Psoas muscle (tissue), 8 donors: ENCODE results near the gene CRMP1. TPM values are rescaled to one million over a fixed set of nuclear protein-coding genes. Genes with fewer than 3 reads are reported as not detected.
A peak's percentile ranks its signal among the peaks of the same experiment; 100 is the strongest.

ENCODE experiments used
- ATAC-seq, 4 donors: fragments of 200-7000 bp; cut with Tn5 transposase; one replicate each; pipeline ENCODE4 v1.9.1; 2020; ENCODE audit warnings: moderate library complexity in 3 of 4, mild to moderate bottlenecking in 2 of 4
- DNase-seq, 2 donors: peaks; one replicate each; pipeline ENCODE4 v3.0.0-alpha.2; 2020
- H3K27ac ChIP-seq: fragments of 200-600 bp; one replicate; pipeline ENCODE4 v1.8.0; 2022
- H3K27me3 ChIP-seq, 3 donors: fragments of 200-600 bp in 1 of 3; one replicate each; pipeline versions ENCODE4 v1.6.1 to v1.8.0; 2013 to 2022; ENCODE audit warnings: low read length in 2 of 3, mild to moderate bottlenecking in 2 of 3, moderate library complexity in 1 of 3; ENCODE audit not compliant: insufficient read depth in 3 of 3
- H3K36me3 ChIP-seq, 2 donors: fragments of 200-600 bp in 1 of 2; one replicate each; pipeline versions ENCODE4 v1.6.1 to v1.8.0; 2013 to 2022; ENCODE audit warnings: low read depth in 1 of 2, mild to moderate bottlenecking in 1 of 2, moderate library complexity in 1 of 2; ENCODE audit not compliant: insufficient read depth in 1 of 2
- H3K4me1 ChIP-seq: fragments of 200-600 bp; one replicate; pipeline ENCODE4 v1.8.0; 2022
- H3K4me3 ChIP-seq: fragments of 200-600 bp; one replicate; pipeline ENCODE4 v1.8.0; 2022; ENCODE audit warnings: mild to moderate bottlenecking
- H3K9me3 ChIP-seq: fragments of 200-600 bp; one replicate; pipeline ENCODE4 v1.8.0; 2022
- WGBS, 3 donors: extraction: QIAGEN DNeasy Blood & Tissue Kit; methylation state at CpG; one replicate each; pipeline versions ENCODE4 v1.1.6 to v1.1.7; 2013; 5-methylcytosine and 5-hydroxymethylcytosine counted together
- intact Hi-C, 2 donors: fragments of 100-400 bp; cut with DNase I; formaldehyde crosslinking; loops; one replicate each; pipeline versions ENCODE4 v1.11.0 to v1.14.2; 2022
- polyA plus RNA-seq, 3 donors: library from polyadenylated mRNA; stranded (reverse); fragments of 200-250 nt; gene quantifications; one replicate each; pipeline ENCODE4 v1.2.3, GENCODE V29; 2013
- total RNA-seq, 4 donors: library from RNA; stranded (reverse); fragmentation: NEBNext Ultra II Directional in 2 of 4; extraction: Animal tissue kit (Norgen Biotek cat#: 25700) in 2 of 4; gene quantifications; one replicate each; pipeline versions ENCODE4 v1.2.1 to v1.2.4, GENCODE V29; 2021 to 2023
- TF ChIP-seq, protein P1 (sequence below): fragments of 200-600 bp; IDR thresholded peaks from one replicate; pipeline ENCODE4 v1.8.0; 2022; ENCODE audit warnings: antibody characterized with exemption
- donor health status: healthy with polysubstance abuse.
- donor health status: DM: no; HTN: no; CAD: no; lungs with moderate emphysema.
- donor health status: Bipolar disorder and iron deficiency.
- donor health status: healthy.
- donor health status: DM: yes; HTN: yes; CAD: no.
- donor health status: DM: no; HTN: no; CAD: no.
- donor health status: DM: no; HTN: no; CAD: no.
- donor health status: DM: yes; HTN: yes; CAD: no.

CRMP1 gene
- total and polyA plus RNA-seq, 7 donors = 0.10 to 0.89 (median 0.39) TPM

DNA sequence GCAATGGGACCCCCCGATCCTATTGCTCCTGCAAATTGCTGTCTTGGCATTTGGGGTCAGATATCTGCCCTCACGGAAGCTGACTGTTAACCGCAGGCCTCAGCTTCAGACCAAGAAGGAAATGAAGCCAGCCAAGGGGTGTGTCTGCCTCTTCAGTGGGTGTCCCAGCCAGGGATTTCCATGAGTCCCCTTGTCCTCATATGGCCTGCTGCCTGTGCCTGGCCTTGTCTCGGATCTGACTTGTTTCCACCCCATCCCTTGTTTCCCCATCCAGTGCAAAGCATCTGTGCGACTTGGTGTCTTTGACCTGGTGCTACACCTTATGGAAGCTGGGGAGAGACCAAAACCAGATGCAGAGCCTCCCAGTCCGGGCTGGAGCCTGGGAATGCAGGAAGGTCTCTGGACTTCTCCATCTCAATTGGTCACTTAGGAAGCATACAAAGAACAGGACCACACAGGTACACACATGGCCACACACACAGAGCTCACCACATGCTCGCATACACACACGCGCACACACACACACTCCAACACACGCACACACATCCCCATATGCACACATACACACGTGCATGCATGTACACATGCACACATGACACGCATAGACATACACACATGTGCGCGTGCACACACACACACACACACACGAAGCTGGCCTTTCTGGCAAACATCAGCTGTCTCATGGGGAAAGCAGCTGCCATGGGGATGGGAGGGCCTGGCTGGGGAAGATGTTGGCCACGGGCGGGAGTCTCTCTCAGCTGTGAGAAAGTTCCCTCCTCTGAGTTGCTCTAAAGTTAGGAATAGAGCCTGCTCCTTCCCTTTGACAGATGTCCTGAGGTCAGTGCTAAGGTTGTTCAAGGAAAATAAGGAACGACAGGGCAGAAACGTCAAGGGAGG, 65.5 kb downstream of the CRMP1 start:
- TF ChIP-seq, protein P1, sequence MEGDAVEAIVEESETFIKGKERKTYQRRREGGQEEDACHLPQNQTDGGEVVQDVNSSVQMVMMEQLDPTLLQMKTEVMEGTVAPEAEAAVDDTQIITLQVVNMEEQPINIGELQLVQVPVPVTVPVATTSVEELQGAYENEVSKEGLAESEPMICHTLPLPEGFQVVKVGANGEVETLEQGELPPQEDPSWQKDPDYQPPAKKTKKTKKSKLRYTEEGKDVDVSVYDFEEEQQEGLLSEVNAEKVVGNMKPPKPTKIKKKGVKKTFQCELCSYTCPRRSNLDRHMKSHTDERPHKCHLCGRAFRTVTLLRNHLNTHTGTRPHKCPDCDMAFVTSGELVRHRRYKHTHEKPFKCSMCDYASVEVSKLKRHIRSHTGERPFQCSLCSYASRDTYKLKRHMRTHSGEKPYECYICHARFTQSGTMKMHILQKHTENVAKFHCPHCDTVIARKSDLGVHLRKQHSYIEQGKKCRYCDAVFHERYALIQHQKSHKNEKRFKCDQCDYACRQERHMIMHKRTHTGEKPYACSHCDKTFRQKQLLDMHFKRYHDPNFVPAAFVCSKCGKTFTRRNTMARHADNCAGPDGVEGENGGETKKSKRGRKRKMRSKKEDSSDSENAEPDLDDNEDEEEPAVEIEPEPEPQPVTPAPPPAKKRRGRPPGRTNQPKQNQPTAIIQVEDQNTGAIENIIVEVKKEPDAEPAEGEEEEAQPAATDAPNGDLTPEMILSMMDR = no peak
- DNase-seq (no peak), ATAC-seq (no peak)
- intact Hi-C loops = loop anchor here in 1 of 2 donors (10.0 kb wide), 1 partner anchor 147 kb away; no protein-coding TSS in a partner anchor
- no peaks in the 10 kb centered on the region for H3K27me3 ChIP-seq
- H3K4me3 ChIP-seq = no peak overlapping the region
- no peak overlapping the region for H3K27ac ChIP-seq
- WGBS, 3 donors = 50 to 61% (median 52%) methylated on average over 18 to 19 of the region's 19 CpGs
- no peaks in the 10 kb centered on the region for H3K36me3 ChIP-seq
- H3K9me3 ChIP-seq = no peaks in the 10 kb centered on the region
- no peaks in the 10 kb centered on the region for H3K4me1 ChIP-seq

DNA sequence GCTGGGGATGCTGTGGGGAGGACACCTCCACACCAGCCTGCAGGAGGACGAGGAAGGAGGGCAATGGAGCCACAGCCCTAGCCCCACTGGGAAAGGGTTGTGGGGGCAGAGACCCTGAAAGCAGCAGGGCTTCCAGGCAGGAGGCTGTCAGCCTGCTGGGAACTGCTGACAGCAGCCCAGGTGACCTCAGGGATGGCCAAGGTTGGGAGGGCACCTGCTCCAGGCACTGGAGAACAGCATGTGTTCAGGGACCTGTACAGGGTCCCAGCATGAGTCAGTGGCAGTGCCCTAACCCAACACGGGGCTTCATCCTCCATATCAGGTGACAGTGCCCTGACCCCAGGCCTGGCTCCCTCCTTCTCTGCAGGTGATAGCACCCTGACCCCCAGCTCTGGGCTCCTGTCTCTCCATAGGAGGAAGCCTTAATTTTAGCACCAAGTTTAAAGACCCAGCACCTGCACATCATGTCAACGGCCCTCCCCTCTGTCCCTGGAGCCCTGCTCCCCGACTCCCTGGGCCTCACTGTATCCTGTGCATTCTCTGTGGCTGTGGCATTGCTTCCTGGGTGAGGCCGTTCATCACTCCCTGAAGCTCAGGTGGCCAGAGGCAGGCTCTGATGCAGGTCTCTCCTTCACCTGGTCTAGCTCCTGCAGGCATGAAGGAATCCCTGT, 66.3 kb downstream of the CRMP1 start:
- Histone ChIP-seq H3K27me3 (no peaks in the 10 kb centered on the region), H3K4me3 (no peak overlapping the region), H3K4me1 (no peaks in the 10 kb centered on the region), H3K36me3 (no peaks in the 10 kb centered on the region), H3K9me3 (no peaks in the 10 kb centered on the region), H3K27ac (no peak overlapping the region)
- TF ChIP-seq, protein P1 = no peak
- WGBS, 3 donors = 55 to 58% (median 56%) methylated on average over 5 of the region's 5 CpGs
- no peak for DNase-seq
- intact Hi-C loops = loop anchor here in 1 of 2 donors (10.0 kb wide), 1 partner anchor 148 kb away; no protein-coding TSS in a partner anchor
- ATAC-seq = no peak

DNA sequence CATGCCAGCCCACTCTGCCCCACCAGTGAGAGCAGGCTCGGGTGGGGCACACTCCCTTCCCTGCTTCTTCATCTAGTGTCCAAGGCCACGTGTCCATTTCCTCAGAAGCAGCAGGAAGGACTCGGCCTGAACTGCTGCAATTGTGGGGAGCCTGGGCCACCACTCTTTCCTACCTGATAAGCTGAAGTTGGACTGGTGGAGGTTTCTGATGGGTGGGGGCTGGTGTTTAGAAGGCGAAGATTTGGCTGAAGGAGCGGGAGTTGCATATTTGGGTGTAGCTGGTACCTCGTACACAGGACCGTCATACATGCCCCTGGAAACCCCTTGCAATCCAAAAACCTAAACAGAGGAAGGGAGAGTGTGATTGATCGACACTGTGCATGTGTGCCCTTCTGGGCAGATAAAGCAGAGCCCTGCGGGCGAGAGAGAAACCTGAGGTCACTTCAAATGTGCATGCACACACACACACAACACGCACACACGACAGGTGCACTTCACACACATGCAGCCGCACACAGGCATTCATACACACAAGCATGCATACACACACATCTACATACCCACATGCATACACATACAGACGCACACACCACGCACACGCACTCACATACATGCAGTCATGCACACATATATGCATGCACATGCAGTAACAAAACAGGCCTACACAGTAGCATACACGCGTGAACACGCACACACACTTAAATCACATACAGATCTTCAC, 67.4 kb downstream of the CRMP1 start:
- DNase-seq (no peak), ATAC-seq (no peak)
- Histone ChIP-seq H3K4me1 (no peaks in the 10 kb centered on the region), H3K27ac (no peak overlapping the region), H3K36me3 (peaks cover 0 to 1% of the 10 kb centered on the region in 2 donors), H3K9me3 (no peaks in the 10 kb centered on the region), H3K4me3 (no peak overlapping the region), H3K27me3 (no peaks in the 10 kb centered on the region)
- TF ChIP-seq, protein P1 = no peak
- intact Hi-C loops = loop anchor here in 1 of 2 donors (10.0 kb wide), 1 partner anchor 149 kb away; no protein-coding TSS in a partner anchor
- 85 to 95% (median 94%) methylated on average over 19 of the region's 19 CpGs for WGBS, 3 donors

DNA sequence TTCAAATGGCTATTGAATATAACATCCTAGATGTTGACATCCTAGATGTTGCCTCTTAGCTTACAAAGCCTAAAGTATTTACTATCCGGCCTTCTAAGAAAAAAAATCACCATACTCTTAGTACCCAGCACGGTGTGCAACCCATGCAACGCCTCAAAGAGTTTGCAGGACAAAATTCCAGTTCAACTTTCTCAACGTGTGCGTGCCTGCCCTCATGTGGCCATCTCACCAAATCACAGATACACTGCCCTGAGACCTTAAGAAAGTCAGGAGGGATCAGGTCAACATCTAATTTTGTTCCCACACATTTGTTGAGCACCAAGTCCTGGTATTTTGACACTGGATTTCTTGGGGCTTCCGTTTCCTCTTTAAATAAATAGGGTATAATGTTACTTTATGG, 68.3 kb downstream of the CRMP1 start:
- DNase-seq = no peak
- Histone ChIP-seq H3K27ac (no peak overlapping the region), H3K4me1 (no peaks in the 10 kb centered on the region), H3K27me3 (no peaks in the 10 kb centered on the region), H3K9me3 (no peaks in the 10 kb centered on the region), H3K4me3 (no peak overlapping the region), H3K36me3 (peaks cover 0 to 8% of the 10 kb centered on the region in 2 donors)
- TF ChIP-seq, protein P1 = peak; percentile 8
- WGBS, 3 donors = 64 to 71% (median 70%) methylated on average over 6 of the region's 6 CpGs
- no peak for ATAC-seq
- intact Hi-C loops = loop anchor here in 1 of 2 donors (10.0 kb wide), 1 partner anchor 150 kb away; no protein-coding TSS in a partner anchor
